HepG2 (cell line): Measurements from ENCODE around the gene ENGASE. TPM values are rescaled to one million over a fixed set of nuclear protein-coding genes. Genes with fewer than 3 reads are reported as not detected.

ENCODE experiments used
- ATAC-seq: fragments of 200-7000 bp; cut with Tn5 transposase; 3 replicates; pipeline ENCODE4 v1.9.1; 2020; ENCODE audit warnings: mild to moderate bottlenecking, moderate library complexity
- BruUV-seq: library from RNA; stranded (reverse); fragments of 400-500 nt; replicated peaks from 2 replicates; lab custom pipeline; 2021; lab: Mats Ljungman, UMichigan
- CTCF ChIA-PET: fragments of 300-600 bp; formaldehyde crosslinking; extraction: SDS; loops from one replicate; lab custom pipeline; 2021; ENCODE audit warnings: low total read pairs, inconsistent platforms, low intra/inter-chr PET ratio; lab: Yijun Ruan, JAX
- POLR2A ChIA-PET: fragments of 350-600 bp; sonication (Branson Sonifier 250); formaldehyde crosslinking; loops from one replicate; lab custom pipeline; 2020; ENCODE audit warnings: antibody characterized with exemption, inconsistent platforms; lab: Yijun Ruan, JAX
- DNase-seq: peaks from one replicate; pipeline ENCODE4 v3.0.0-alpha.2; 2015; ENCODE audit warnings: low spot score
- FAIRE-seq: peaks from 3 replicates; lab custom pipeline; 2011; peaks lifted over from hg19 to GRCh38; lab: Jason Lieb, UNC
- H2AFZ ChIP-seq: one replicate; pipeline ENCODE4 v1.6.1; 2011; ENCODE audit warnings: low read length, inconsistent platforms
- H3K27ac ChIP-seq: fragments of 300-600 bp; 3 replicates; pipeline ENCODE4 v1.8.0; 2011; ENCODE audit warnings: mixed run types, mild to moderate bottlenecking, mixed read lengths, low read length, inconsistent platforms; ENCODE audit not compliant: insufficient read depth; ENCODE audit errors: extremely low read length
- H3K27me3 ChIP-seq, 2 experiments: fragments of 200-600 bp in 1 of 2; 2 replicates in 1 of 2; 3 replicates in 1 of 2; pipeline versions ENCODE4 v1.6.0 to v1.8.0; 2011; ENCODE audit warnings: low read length in 2 of 2, mild to moderate bottlenecking in 2 of 2, moderate library complexity in 2 of 2, inconsistent platforms in 1 of 2; ENCODE audit not compliant: insufficient read depth in 2 of 2, control insufficient read depth in 1 of 2
- H3K36me3 ChIP-seq, 2 experiments: fragments of 200-600 bp in 1 of 2; replicated peaks in 1 of 2; 2 replicates in 1 of 2; 3 replicates in 1 of 2; pipeline versions ENCODE4 v1.5.1 to v1.8.0; 2011; ENCODE audit warnings: low read length in 2 of 2, inconsistent platforms in 1 of 2; ENCODE audit not compliant: insufficient read depth in 2 of 2, control insufficient read depth in 1 of 2
- H3K4me1 ChIP-seq: 2 replicates; pipeline ENCODE4 v1.5.1; 2012; ENCODE audit warnings: low read length, inconsistent platforms; ENCODE audit not compliant: insufficient read depth
- H3K4me2 ChIP-seq: 2 replicates; pipeline ENCODE4 v1.6.0; 2011; ENCODE audit warnings: low read depth, low read length, inconsistent platforms
- H3K4me3 ChIP-seq, 3 experiments: fragments of 200-600 bp in 1 of 3; sonication (generic), shearing (Covaris generic) in 1 of 3; replicated peaks in 1 of 3; 2 replicates each; pipeline ENCODE4 v1.5.1; 2011 to 2016; ENCODE audit warnings: low read length in 3 of 3, inconsistent platforms in 2 of 3, low read depth in 2 of 3, mild to moderate bottlenecking in 2 of 3, control low read depth in 1 of 3, mixed read lengths in 1 of 3; ENCODE audit not compliant: insufficient read depth in 1 of 3
- H3K79me2 ChIP-seq: one replicate; pipeline ENCODE4 v1.6.1; 2011; ENCODE audit warnings: low read length, inconsistent platforms; ENCODE audit not compliant: insufficient read depth
- H3K9ac ChIP-seq: 2 replicates; pipeline ENCODE4 v1.6.0; 2011; ENCODE audit warnings: mild to moderate bottlenecking, low read depth, low read length, inconsistent platforms; ENCODE audit not compliant: insufficient read depth
- H3K9me3 ChIP-seq: 2 replicates; pipeline ENCODE4 v1.5.1; 2012; ENCODE audit warnings: mild to moderate bottlenecking, low read length
- H4K20me1 ChIP-seq: 2 replicates; pipeline ENCODE4 v1.6.0; 2011; ENCODE audit warnings: inconsistent platforms, mild to moderate bottlenecking, low read length, moderate library complexity; ENCODE audit not compliant: insufficient read depth
- ELF3 ChIP-seq: IDR thresholded peaks from 2 replicates; pipeline ENCODE4 v1.6.1; 2016; ENCODE audit warnings: missing genetic modification reagents, missing compliant biosample characterization
- PHF5A ChIP-seq: IDR thresholded peaks from one replicate; pipeline ENCODE4 v1.6.1; 2018; ENCODE audit warnings: low read depth, missing genetic modification reagents; ENCODE audit not compliant: unreplicated experiment
- PTBP1 ChIP-seq: fragments of 200-400 bp; formaldehyde crosslinking; IDR thresholded peaks from 2 replicates; pipeline ENCODE4 v1.6.1; 2018; ENCODE audit warnings: low read length, low read depth; ENCODE audit not compliant: poor library complexity, severe bottlenecking
- REPIN1 ChIP-seq: sonication (generic); formaldehyde crosslinking; IDR thresholded peaks from 2 replicates; pipeline ENCODE4 v1.8.0; 2022; ENCODE audit warnings: missing genetic modification reagents, low read depth, mild to moderate bottlenecking, borderline replicate concordance
- RORA ChIP-seq: sonication (generic); formaldehyde crosslinking; IDR thresholded peaks from 2 replicates; pipeline ENCODE4 v1.5.0; 2020; ENCODE audit warnings: mild to moderate bottlenecking, missing genetic modification reagents, moderate library complexity
- SP1 ChIP-seq, 2 experiments: fragments of 450-650 bp in 1 of 2; sonication (generic) in 1 of 2; formaldehyde crosslinking in 1 of 2; IDR thresholded peaks; 2 replicates each; pipeline versions ENCODE4 v1.4.0 to v1.6.1; 2016 to 2020; ENCODE audit warnings: missing genetic modification reagents in 1 of 2
- STAG1 ChIP-seq: sonication (generic); formaldehyde crosslinking; IDR thresholded peaks from 2 replicates; pipeline ENCODE4 v1.4.0; 2020; ENCODE audit warnings: missing genetic modification reagents
- TOE1 ChIP-seq: sonication (generic); formaldehyde crosslinking; IDR thresholded peaks from 2 replicates; pipeline ENCODE4 v1.4.0; 2020; ENCODE audit warnings: mild to moderate bottlenecking, missing genetic modification reagents
- U2AF1 ChIP-seq: fragments of 200-400 bp; formaldehyde crosslinking; optimal IDR thresholded peaks from 2 replicates; pipeline ENCODE3; 2017; ENCODE audit warnings: mild to moderate bottlenecking, low read depth, low read length
- ZFP82 ChIP-seq: sonication (generic); formaldehyde crosslinking; IDR thresholded peaks from 2 replicates; pipeline ENCODE4 v1.5.1; 2020; ENCODE audit warnings: mild to moderate bottlenecking, missing genetic modification reagents, borderline replicate concordance
- ZNF331 ChIP-seq: sonication (generic); formaldehyde crosslinking; IDR thresholded peaks from 2 replicates; pipeline ENCODE4 v1.4.0; 2020; ENCODE audit warnings: missing genetic modification reagents
- ZNF33A ChIP-seq: sonication (generic); formaldehyde crosslinking; IDR thresholded peaks from 2 replicates; pipeline ENCODE4 v1.5.1; 2020; ENCODE audit warnings: missing genetic modification reagents, mild to moderate bottlenecking, moderate library complexity, borderline replicate concordance
- WGBS: methylation state at CpG from one replicate; pipeline ENCODE4 v1.1.6; 2017; ENCODE audit warnings: low lambda C conversion rate; 5-methylcytosine and 5-hydroxymethylcytosine counted together
- in situ Hi-C: cut with HindIII; loops from 2 replicates; pipeline ENCODE4 v1.10.0; 2017; ENCODE audit warnings: low pct_unique_long_range_greater_than_20kb; ENCODE audit not compliant: extremely low pct_ligation_motif_present
- intact Hi-C: fragments of 100-400 bp; cut with micrococcal nuclease; formaldehyde crosslinking; loops from one replicate; pipeline ENCODE4 v1.10.0; 2022; ENCODE audit not compliant: unreplicated experiment
- polyA plus RNA-seq, 8 experiments: library from polyadenylated mRNA; depleted of rRNA in 3 of 8; stranded (reverse) in 7 of 8; unstranded in 1 of 8; fragments of >200 nt; fragmentation: Illumina TruSeq in 4 of 8; extraction: Trizol in 4 of 8; gene quantifications; 2 replicates each; pipeline versions ENCODE4 v1.2.1 to v1.2.3, GENCODE V29; 2011 to 2016; ENCODE audit warnings: low read depth in 4 of 8, missing spikeins in 1 of 8, mixed read lengths in 1 of 8; ENCODE audit not compliant: insufficient read depth in 1 of 8
- total RNA-seq, 5 experiments: library from RNA; depleted of rRNA; stranded (reverse); fragments of >200 nt; fragmentation: Illumina TruSeq; extraction: Trizol; gene quantifications; 2 replicates each; pipeline ENCODE4 v1.2.3, GENCODE V29; 2016; ENCODE audit warnings: low read depth in 1 of 5
- TF ChIP-seq, protein P1 (sequence below): sonication (generic); formaldehyde crosslinking; IDR thresholded peaks from 2 replicates; pipeline ENCODE4 v1.5.1; 2020; ENCODE audit warnings: mild to moderate bottlenecking, moderate library complexity, missing genetic modification reagents
- TF ChIP-seq, protein P2 (sequence below): sonication (generic); formaldehyde crosslinking; IDR thresholded peaks from 2 replicates; pipeline ENCODE4 v1.4.0; 2020; ENCODE audit warnings: missing genetic modification reagents

The ENGASE gene
- total and polyA plus RNA-seq, 2 of the 13 experiments (the other 11 are each of a cell fraction or from before 2014, with no cell fraction given): 10.6 to 18.1 TPM

DNA sequence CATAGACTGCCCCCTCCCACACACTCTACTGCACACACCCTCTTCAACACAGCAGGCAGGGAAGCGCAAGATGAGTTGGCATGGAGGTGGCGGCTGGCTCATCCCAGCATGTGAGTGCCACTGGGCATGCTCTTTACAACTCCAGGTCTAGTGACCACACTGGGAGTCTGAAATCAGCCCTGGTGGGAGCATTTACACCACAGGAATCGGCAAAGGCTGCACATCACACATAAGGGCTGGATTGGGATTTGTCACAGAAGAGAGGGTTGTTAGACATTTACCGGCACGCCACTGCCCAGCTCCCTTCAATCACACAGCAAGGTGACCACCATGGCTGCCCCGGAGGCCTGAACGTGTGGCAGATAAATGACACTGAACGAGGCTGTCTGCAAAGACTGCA lies 49.4 kb downstream of the ENGASE start:
- Histone ChIP-seq H3K27me3 (peaks cover 22 to 77% of the 10 kb centered on the region in 2 experiments; a peak in 4 of 5 replicates), H3K36me3 (no peaks in the 10 kb centered on the region), H3K79me2 (no peaks in the 10 kb centered on the region), H3K9ac (no peak overlapping the region), H3K4me3 (no peak overlapping the region), H3K4me1 (0 out of 2 replicates have a peak, but pooled peaks cover 6% of the 10 kb centered on the region), H4K20me1 (peaks cover 4% of the 10 kb centered on the region), H3K9me3 (no peaks in the 10 kb centered on the region), H3K4me2 (no peak overlapping the region), H3K27ac (no peak overlapping the region), H2AFZ (no peak overlapping the region)
- CTCF ChIA-PET: no interaction called here
- BruUV-seq: no TSS peak
- in situ Hi-C loops: no loop called here
- POLR2A ChIA-PET: no interaction called here
- no peak for TF ChIP-seq ELF3
- DNase-seq: no peak
- ATAC-seq: no peak
- FAIRE-seq: no peak
- intact Hi-C loops: no loop called here
- 49% methylated on average over 8 of the region's 8 CpGs for WGBS

DNA sequence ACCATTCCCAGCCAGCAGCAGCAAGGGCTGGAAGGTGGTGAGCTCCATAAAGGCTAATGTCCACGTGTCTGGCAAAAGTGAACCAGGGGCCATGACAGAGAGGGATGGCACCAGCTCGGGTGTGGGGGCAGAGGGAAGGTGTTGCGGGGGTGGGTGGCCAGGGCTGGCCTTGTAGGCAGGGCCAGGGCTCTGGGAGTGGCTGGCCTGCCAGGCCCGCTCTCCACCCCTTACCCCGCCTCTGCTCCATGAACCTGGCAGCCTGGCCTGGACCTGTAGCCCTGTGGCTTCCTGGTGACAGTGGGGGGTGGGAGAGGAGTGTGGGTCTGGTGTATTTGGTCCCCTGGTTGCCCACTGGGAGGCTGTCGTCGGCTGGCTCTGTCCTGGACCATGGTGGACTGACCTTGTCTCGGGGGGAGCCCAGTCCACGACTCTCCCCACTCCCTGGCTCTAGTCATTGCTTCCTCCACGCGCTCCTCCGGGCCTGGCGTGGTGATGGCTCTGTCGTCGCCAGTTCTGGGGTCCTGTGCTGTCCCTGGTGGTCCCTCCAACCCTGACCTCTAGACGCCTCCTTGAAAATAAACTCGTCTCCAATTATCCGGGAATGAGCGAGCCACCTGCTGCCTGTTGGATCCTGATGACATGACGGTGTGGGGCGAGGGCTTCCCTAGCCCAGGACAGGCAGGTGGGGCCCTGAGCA lies 50.0 kb downstream of the ENGASE start:
- no peak overlapping the region for H3K9ac ChIP-seq
- 0 out of 2 replicates have a peak, but pooled peaks cover 6% of the 10 kb centered on the region for H3K4me1 ChIP-seq
- in situ Hi-C loops (no loop called here), intact Hi-C loops (no loop called here)
- ChIA-PET POLR2A (no interaction called here), CTCF (no interaction called here)
- no peaks in the 10 kb centered on the region for H3K79me2 ChIP-seq
- no peak for DNase-seq
- no peak overlapping the region for H2AFZ ChIP-seq
- peaks cover 4% of the 10 kb centered on the region for H4K20me1 ChIP-seq
- no TSS peak for BruUV-seq
- 33% methylated on average over 19 of the region's 21 CpGs for WGBS
- ATAC-seq: no peak; the same call in 2 of the 3 replicates
- H3K4me3 ChIP-seq: no peak overlapping the region
- no peaks in the 10 kb centered on the region for H3K36me3 ChIP-seq
- no peak overlapping the region for H3K27ac ChIP-seq
- H3K4me2 ChIP-seq: no peak overlapping the region
- H3K27me3 ChIP-seq: peaks cover 25 to 77% of the 10 kb centered on the region in 2 experiments; a peak in 4 of 5 replicates
- H3K9me3 ChIP-seq: no peaks in the 10 kb centered on the region
- FAIRE-seq: no peak
- no peak for TF ChIP-seq SP1 (IDR thresholded peaks at IDR 0.05)
- TF ChIP-seq SP1 (CRISPR knock-in tag; IDR thresholded peaks at IDR 0.05): no peak
- TF ChIP-seq ZNF331 (CRISPR knock-in tag): no peak
- no peak for TF ChIP-seq TOE1 (CRISPR knock-in tag)
- TF ChIP-seq PTBP1: no peak
- TF ChIP-seq U2AF1: no peak
- no peak for TF ChIP-seq ZFP82 (CRISPR knock-in tag)
- TF ChIP-seq, protein P1, sequence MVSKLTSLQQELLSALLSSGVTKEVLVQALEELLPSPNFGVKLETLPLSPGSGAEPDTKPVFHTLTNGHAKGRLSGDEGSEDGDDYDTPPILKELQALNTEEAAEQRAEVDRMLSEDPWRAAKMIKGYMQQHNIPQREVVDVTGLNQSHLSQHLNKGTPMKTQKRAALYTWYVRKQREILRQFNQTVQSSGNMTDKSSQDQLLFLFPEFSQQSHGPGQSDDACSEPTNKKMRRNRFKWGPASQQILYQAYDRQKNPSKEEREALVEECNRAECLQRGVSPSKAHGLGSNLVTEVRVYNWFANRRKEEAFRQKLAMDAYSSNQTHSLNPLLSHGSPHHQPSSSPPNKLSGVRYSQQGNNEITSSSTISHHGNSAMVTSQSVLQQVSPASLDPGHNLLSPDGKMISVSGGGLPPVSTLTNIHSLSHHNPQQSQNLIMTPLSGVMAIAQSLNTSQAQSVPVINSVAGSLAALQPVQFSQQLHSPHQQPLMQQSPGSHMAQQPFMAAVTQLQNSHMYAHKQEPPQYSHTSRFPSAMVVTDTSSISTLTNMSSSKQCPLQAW: no peak
- TF ChIP-seq RORA (CRISPR knock-in tag): no peak
- TF ChIP-seq REPIN1 (CRISPR knock-in tag): no peak
- TF ChIP-seq ZNF33A (CRISPR knock-in tag): no peak
- TF ChIP-seq, protein P2, sequence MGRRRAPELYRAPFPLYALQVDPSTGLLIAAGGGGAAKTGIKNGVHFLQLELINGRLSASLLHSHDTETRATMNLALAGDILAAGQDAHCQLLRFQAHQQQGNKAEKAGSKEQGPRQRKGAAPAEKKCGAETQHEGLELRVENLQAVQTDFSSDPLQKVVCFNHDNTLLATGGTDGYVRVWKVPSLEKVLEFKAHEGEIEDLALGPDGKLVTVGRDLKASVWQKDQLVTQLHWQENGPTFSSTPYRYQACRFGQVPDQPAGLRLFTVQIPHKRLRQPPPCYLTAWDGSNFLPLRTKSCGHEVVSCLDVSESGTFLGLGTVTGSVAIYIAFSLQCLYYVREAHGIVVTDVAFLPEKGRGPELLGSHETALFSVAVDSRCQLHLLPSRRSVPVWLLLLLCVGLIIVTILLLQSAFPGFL (CRISPR knock-in tag): no peak
- TF ChIP-seq PHF5A (CRISPR knock-in tag): no peak
- TF ChIP-seq STAG1: no peak
